NCI-H1417 (cell line): Measurements from ENCODE around the gene RAB6D.
"Not testable (repeated sequence)": the region's sequence is repeated elsewhere in the genome, so short reads cannot be mapped to it uniquely, and the experiment has no call there.

Experiments
- DNase-seq, 3 experiments: peaks; one replicate each; lab custom pipeline; 2025; lab: John Stamatoyannopoulos, UW

RAB6D gene

GRCh38 chr2:131366643-131367042 is 2.7 kb upstream of the RAB6D start:
- no peak for DNase-seq

GRCh38 chr2:131365452-131365851 is 1.5 kb upstream of the RAB6D start:
- DNase-seq, result no peak

- DNase-seq, result peak in 1 of 3 experiments; percentile 54
These were observed 755 bp downstream of the RAB6D start for GRCh38 chr2:131363213-131363612.

- DNase-seq, result not testable (repeated sequence)
These were observed 2.2 kb downstream of the RAB6D start for GRCh38 chr2:131361773-131362172.

- not testable (repeated sequence) for DNase-seq
These were observed 10.7 kb downstream of the RAB6D start for GRCh38 chr2:131353167-131353697.

GRCh38 chr2:131349021-131349420 is 14.9 kb downstream of the RAB6D start:
- no peak for DNase-seq

- not testable (repeated sequence) for DNase-seq
These were observed 16.9 kb downstream of the RAB6D start for GRCh38 chr2:131347035-131347434.

- not testable (repeated sequence) for DNase-seq
These were observed 24.7 kb downstream of the RAB6D start for GRCh38 chr2:131339307-131339706.

GRCh38 chr2:131335319-131335718 is 28.6 kb downstream of the RAB6D start:
- peak in 2 of 3 experiments; percentile 24 to 67 for DNase-seq

- DNase-seq, result not testable (repeated sequence)
These were observed 31.3 kb downstream of the RAB6D start for GRCh38 chr2:131332709-131333108.

- DNase-seq, result peak in 2 of 3 experiments; percentile 49 to 54
These were observed 33.0 kb downstream of the RAB6D start for GRCh38 chr2:131331000-131331399.

- DNase-seq, result no peak
These were observed 41.8 kb downstream of the RAB6D start for GRCh38 chr2:131322209-131322608.

- DNase-seq, result not testable (repeated sequence)
These were observed 42.6 kb downstream of the RAB6D start for GRCh38 chr2:131321344-131321743.

GRCh38 chr2:131311001-131311400 is 53.0 kb downstream of the RAB6D start:
- DNase-seq, result not testable (repeated sequence)
